Lung (tissue), 12 donors: ENCODE data around the gene CREB5. TPM values are rescaled to one million over a fixed set of nuclear protein-coding genes. Genes with fewer than 3 reads are reported as not detected.

Experiments
- ATAC-seq: fragments of 200-7000 bp; cut with Tn5 transposase; one replicate; pipeline ENCODE4 v1.9.1; 2020; ENCODE audit warnings: moderate number of reproducible peaks; ENCODE audit not compliant: insufficient read depth, low FRiP score
- DNase-seq, 3 donors: peaks; one replicate each; pipeline ENCODE4 v3.0.0-alpha.2; 2013 to 2017
- H3K27ac ChIP-seq, 2 donors: one replicate each; pipeline ENCODE4 v1.5.1; 2013; ENCODE audit warnings: mild to moderate bottlenecking in 2 of 2, moderate library complexity in 2 of 2, control low read depth in 1 of 2, inconsistent platforms in 1 of 2, low read depth in 1 of 2, low read length in 1 of 2
- H3K27me3 ChIP-seq, 3 donors: one replicate each; pipeline ENCODE4 v1.5.1; 2013; ENCODE audit warnings: low read length in 2 of 3; ENCODE audit not compliant: control insufficient read depth in 3 of 3, insufficient read depth in 3 of 3
- H3K36me3 ChIP-seq, 4 donors: one replicate each; pipeline ENCODE4 v1.5.1; 2013; ENCODE audit warnings: low read length in 4 of 4, mild to moderate bottlenecking in 1 of 4, moderate library complexity in 1 of 4; ENCODE audit not compliant: control insufficient read depth in 4 of 4, insufficient read depth in 4 of 4
- H3K4me1 ChIP-seq, 5 donors: one replicate each; pipeline ENCODE4 v1.5.1; 2013; ENCODE audit warnings: low read length in 5 of 5, mild to moderate bottlenecking in 2 of 5, moderate library complexity in 1 of 5; ENCODE audit not compliant: control insufficient read depth in 5 of 5, insufficient read depth in 5 of 5
- H3K4me3 ChIP-seq: one replicate; pipeline ENCODE4 v1.5.1; 2013; ENCODE audit warnings: mild to moderate bottlenecking, control low read depth, moderate library complexity
- H3K9ac ChIP-seq, 2 donors: one replicate each; pipeline ENCODE4 v1.5.1; 2013; ENCODE audit warnings: low read length in 2 of 2, control low read depth in 1 of 2; ENCODE audit not compliant: insufficient read depth in 1 of 2
- H3K9me3 ChIP-seq, 4 donors: one replicate each; pipeline ENCODE4 v1.5.1; 2013; ENCODE audit warnings: low read length in 3 of 4, mild to moderate bottlenecking in 1 of 4, moderate library complexity in 1 of 4; ENCODE audit not compliant: control insufficient read depth in 4 of 4, insufficient read depth in 3 of 4
- whole genome bisulfite sequencing, 2 donors: extraction: QIAGEN DNeasy Blood & Tissue Kit; methylation state at CpG; one replicate each; pipeline ENCODE4 v1.1.7; 2013; 5-methylcytosine and 5-hydroxymethylcytosine counted together
- polyA plus RNA-seq, 2 donors: library from polyadenylated mRNA; stranded (reverse); fragments of 200-250 nt; gene quantifications; one replicate each; pipeline ENCODE4 v1.2.1, GENCODE V29; 2013
- total RNA-seq, 2 donors: library from RNA; depleted of rRNA in 1 of 2; stranded (reverse); fragments of >200 nt in 1 of 2; gene quantifications; one replicate each; pipeline ENCODE4 v1.2.1, GENCODE V29; 2014 to 2021
- TF ChIP-seq, protein P1 (sequence below): IDR thresholded peaks from 2 replicates; pipeline ENCODE4 v1.5.1; 2012; ENCODE audit warnings: mild to moderate bottlenecking; ENCODE audit errors: control extremely low read depth, extremely low read depth
- donor health status: control.
- donor health status: control.
- donor health status: Bipolar disorder and iron deficiency.
- donor health status: healthy.
- donor health status: DM: yes; HTN: yes; CAD: no.

Gene CREB5
- total and polyA plus RNA-seq, 4 donors, result 2.7 to 23.1 (median 9.6) TPM

DNA sequence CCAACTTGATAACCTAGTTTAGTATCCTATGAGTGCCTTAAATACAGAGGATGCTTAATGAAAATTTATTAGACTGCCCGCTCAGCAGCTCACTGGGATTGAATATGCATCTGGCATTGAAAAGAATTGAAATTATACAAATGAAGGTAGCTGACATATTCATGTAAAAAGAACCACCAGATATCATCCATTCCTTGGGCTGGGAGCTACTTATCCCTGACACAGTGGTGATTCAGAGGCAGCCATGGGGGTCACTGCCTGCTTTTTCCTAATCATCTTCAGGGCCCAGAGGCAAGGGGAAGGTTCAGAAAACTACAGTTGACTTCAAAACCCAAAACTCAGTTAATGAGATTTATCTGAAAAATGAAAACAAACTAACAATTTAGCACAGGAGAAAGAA is 424.9 kb downstream of the CREB5 start:
- TF ChIP-seq, protein P1, sequence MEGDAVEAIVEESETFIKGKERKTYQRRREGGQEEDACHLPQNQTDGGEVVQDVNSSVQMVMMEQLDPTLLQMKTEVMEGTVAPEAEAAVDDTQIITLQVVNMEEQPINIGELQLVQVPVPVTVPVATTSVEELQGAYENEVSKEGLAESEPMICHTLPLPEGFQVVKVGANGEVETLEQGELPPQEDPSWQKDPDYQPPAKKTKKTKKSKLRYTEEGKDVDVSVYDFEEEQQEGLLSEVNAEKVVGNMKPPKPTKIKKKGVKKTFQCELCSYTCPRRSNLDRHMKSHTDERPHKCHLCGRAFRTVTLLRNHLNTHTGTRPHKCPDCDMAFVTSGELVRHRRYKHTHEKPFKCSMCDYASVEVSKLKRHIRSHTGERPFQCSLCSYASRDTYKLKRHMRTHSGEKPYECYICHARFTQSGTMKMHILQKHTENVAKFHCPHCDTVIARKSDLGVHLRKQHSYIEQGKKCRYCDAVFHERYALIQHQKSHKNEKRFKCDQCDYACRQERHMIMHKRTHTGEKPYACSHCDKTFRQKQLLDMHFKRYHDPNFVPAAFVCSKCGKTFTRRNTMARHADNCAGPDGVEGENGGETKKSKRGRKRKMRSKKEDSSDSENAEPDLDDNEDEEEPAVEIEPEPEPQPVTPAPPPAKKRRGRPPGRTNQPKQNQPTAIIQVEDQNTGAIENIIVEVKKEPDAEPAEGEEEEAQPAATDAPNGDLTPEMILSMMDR, result no peak
- no peaks in the 10 kb centered on the region for H3K9me3 ChIP-seq
- ATAC-seq (no peak), DNase-seq (no peak)
- no peak overlapping the region for H3K4me3 ChIP-seq
- no peaks in the 10 kb centered on the region for H3K36me3 ChIP-seq
- H3K27me3 ChIP-seq, result no peaks in the 10 kb centered on the region
- no peak overlapping the region for H3K27ac ChIP-seq
- peaks cover 0 to 6% (median 0%) of the 10 kb centered on the region in 5 donors for H3K4me1 ChIP-seq
- H3K9ac ChIP-seq, result no peak overlapping the region
- 94 to 97% methylated on average over 1 of the region's 1 CpG for WGBS, 2 donors

DNA sequence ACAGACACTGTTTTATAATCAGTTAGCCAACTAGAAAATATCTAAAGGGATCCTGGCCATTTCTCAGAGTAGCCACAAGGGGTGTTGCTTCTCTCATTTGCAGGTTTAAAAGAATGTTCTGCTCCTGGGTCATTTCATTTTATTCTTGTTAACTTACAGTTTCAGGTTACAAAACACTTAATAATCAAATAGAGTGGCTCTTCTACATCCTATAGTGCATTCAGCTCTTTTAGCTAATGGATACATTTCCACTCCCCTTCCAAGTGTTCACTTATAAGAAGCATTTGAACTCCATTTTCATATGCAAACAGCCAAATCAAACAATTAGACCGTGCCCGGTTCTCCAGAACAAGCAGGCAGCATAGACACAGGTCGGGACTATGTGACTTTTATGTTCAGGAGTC is 428.3 kb downstream of the CREB5 start:
- WGBS, 2 donors, result 72 to 94% methylated on average over 3 of the region's 3 CpGs
- Histone ChIP-seq H3K4me3 (no peak overlapping the region), H3K4me1 (peaks cover 0 to 10% (median 0%) of the 10 kb centered on the region in 5 donors), H3K9me3 (no peaks in the 10 kb centered on the region), H3K36me3 (no peaks in the 10 kb centered on the region), H3K27me3 (no peaks in the 10 kb centered on the region), H3K27ac (no peak overlapping the region), H3K9ac (no peak overlapping the region)
- ATAC-seq (no peak), DNase-seq (peak in 2 of 3 donors; percentile 41 to 60)
- TF ChIP-seq, protein P1, result no peak

DNA sequence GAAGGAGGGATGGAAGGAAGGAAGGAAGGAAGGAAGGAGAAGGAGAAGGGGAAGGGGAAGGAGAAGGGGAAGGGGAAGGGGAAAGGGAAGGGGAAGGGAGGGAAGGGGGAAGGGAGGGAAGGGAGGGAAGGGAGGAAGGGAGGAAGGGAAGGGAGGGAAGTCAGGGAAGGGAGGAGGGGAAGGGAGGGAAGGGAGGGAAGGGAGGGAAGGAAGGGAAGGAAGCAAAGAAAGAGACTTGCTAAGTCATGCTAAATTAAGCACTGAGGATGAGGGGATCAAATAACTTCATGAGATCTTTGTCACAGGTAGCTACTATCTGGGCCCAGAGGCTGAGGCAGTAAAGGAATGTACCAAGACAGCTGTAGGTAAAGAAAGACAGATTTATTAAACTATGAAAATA is 429.4 kb downstream of the CREB5 start:
- ATAC-seq (no peak), DNase-seq (no peak)
- Histone ChIP-seq H3K4me1 (peaks cover 0 to 10% (median 0%) of the 10 kb centered on the region in 5 donors), H3K9me3 (peaks cover 0 to 3% (median 0%) of the 10 kb centered on the region in 4 donors), H3K4me3 (no peak overlapping the region), H3K9ac (no peak overlapping the region), H3K36me3 (no peaks in the 10 kb centered on the region), H3K27ac (no peak overlapping the region), H3K27me3 (no peaks in the 10 kb centered on the region)
- TF ChIP-seq, protein P1, result no peak

DNA sequence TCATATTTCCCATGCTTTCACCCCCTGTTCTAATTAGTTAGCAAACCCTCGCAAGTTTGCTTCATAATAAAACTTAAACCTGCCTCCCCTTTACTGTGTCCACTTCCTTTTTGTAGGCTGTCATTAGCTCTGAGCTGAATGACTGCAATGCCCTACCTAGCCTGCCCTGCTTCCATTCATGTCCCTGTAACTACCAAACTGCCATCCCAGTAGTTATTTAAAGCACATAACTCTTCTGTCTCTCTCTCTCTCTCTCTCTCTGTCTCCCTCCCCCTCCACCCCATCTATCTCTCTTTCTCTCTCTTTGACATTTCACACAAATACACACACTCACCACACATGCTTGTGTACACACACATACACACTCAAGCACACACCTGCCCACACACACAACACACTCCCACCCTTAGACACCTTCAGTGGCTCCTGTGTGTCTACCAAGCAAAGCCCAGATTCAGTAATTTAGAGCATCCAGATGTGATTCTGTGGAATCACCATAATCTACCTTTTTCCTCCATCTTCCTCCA is 430.5 kb downstream of the CREB5 start:
- no peak overlapping the region for H3K9ac ChIP-seq
- 93 to 97% methylated on average over 1 of the region's 1 CpG for WGBS, 2 donors
- H3K36me3 ChIP-seq, result no peaks in the 10 kb centered on the region
- H3K4me1 ChIP-seq, result peaks cover 0 to 10% (median 0%) of the 10 kb centered on the region in 5 donors
- DNase-seq (no peak), ATAC-seq (no peak)
- H3K4me3 ChIP-seq, result no peak overlapping the region
- no peak overlapping the region for H3K27ac ChIP-seq
- TF ChIP-seq, protein P1, result no peak
- H3K9me3 ChIP-seq, result peaks cover 0 to 3% (median 0%) of the 10 kb centered on the region in 4 donors
- H3K27me3 ChIP-seq, result no peaks in the 10 kb centered on the region
